ENCODE results near the gene GNB3.

DNA sequence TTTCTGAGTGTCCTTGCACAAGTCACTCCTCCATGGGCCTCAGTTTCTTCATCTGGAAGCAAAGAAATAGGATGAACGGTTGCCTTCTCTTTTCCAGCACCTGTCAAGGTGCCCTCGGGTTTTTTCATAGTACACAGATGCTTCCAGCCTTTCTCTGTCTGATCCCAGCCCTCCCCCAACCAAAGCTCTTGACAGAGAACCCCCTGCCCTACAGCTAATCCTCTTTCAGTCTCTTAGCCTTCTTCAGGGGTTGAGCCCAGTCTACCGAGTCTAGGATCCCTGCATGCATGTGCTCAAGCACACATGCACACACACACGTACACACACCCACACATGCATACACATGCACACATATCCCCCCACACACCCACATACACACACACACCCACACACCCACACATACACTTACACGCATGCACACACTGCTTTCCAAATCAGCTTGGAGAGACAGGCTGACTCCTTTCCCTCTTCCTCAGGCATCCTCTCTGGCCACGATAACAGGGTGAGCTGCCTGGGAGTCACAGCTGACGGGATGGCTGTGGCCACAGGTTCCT lies 5.7 kb downstream of the GNB3 start:
- TF ChIP-seq, protein P1, sequence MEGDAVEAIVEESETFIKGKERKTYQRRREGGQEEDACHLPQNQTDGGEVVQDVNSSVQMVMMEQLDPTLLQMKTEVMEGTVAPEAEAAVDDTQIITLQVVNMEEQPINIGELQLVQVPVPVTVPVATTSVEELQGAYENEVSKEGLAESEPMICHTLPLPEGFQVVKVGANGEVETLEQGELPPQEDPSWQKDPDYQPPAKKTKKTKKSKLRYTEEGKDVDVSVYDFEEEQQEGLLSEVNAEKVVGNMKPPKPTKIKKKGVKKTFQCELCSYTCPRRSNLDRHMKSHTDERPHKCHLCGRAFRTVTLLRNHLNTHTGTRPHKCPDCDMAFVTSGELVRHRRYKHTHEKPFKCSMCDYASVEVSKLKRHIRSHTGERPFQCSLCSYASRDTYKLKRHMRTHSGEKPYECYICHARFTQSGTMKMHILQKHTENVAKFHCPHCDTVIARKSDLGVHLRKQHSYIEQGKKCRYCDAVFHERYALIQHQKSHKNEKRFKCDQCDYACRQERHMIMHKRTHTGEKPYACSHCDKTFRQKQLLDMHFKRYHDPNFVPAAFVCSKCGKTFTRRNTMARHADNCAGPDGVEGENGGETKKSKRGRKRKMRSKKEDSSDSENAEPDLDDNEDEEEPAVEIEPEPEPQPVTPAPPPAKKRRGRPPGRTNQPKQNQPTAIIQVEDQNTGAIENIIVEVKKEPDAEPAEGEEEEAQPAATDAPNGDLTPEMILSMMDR (IDR thresholded peaks at IDR 0.05): no peak
- TF ChIP-seq, protein P2, sequence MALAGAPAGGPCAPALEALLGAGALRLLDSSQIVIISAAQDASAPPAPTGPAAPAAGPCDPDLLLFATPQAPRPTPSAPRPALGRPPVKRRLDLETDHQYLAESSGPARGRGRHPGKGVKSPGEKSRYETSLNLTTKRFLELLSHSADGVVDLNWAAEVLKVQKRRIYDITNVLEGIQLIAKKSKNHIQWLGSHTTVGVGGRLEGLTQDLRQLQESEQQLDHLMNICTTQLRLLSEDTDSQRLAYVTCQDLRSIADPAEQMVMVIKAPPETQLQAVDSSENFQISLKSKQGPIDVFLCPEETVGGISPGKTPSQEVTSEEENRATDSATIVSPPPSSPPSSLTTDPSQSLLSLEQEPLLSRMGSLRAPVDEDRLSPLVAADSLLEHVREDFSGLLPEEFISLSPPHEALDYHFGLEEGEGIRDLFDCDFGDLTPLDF (CRISPR knock-in tag; IDR thresholded peaks at IDR 0.05): no peak
- TF ChIP-seq, protein P3, sequence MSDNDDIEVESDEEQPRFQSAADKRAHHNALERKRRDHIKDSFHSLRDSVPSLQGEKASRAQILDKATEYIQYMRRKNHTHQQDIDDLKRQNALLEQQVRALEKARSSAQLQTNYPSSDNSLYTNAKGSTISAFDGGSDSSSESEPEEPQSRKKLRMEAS (CRISPR knock-in tag; IDR thresholded peaks at IDR 0.05): no peak
- TF ChIP-seq, protein P4, sequence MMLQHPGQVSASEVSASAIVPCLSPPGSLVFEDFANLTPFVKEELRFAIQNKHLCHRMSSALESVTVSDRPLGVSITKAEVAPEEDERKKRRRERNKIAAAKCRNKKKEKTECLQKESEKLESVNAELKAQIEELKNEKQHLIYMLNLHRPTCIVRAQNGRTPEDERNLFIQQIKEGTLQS (CRISPR knock-in tag; conservative IDR thresholded peaks at IDR 0.05): no peak
- TF ChIP-seq TCF7 (CRISPR knock-in tag; IDR thresholded peaks at IDR 0.05; ENCODE audit: low read depth) (no peak), NR1H2 (CRISPR knock-in tag; IDR thresholded peaks at IDR 0.05) (no peak), JUN (CRISPR knock-in tag; IDR thresholded peaks at IDR 0.05) (no peak)

All from WTC11 (cell line).